Trophoblast cell (in vitro differentiated cells and primary cell): ENCODE measurements around the gene ARHGAP27.

Experiments used
- DNase-seq, 2 donors: peaks; one replicate each; pipeline ENCODE4 v3.0.0-alpha.2; 2016
- H2AFZ ChIP-seq: 2 replicates; pipeline ENCODE4 v1.6.1; 2013; ENCODE audit warnings: low read length, moderate library complexity, mild to moderate bottlenecking; ENCODE audit not compliant: insufficient read depth, poor library complexity
- H2AK5ac ChIP-seq: 2 replicates; pipeline ENCODE4 v1.6.1; 2013; ENCODE audit warnings: mild to moderate bottlenecking, low read length
- H2BK120ac ChIP-seq: 2 replicates; pipeline ENCODE4 v1.6.1; 2013; ENCODE audit warnings: low read length, mild to moderate bottlenecking, moderate library complexity; ENCODE audit not compliant: insufficient read depth, poor library complexity
- H2BK12ac ChIP-seq: 2 replicates; pipeline ENCODE4 v1.6.1; 2013; ENCODE audit warnings: mild to moderate bottlenecking, low read length, moderate library complexity
- H2BK5ac ChIP-seq: 2 replicates; pipeline ENCODE4 v1.6.1; 2013; ENCODE audit warnings: low read length, low read depth, moderate library complexity, mild to moderate bottlenecking; ENCODE audit not compliant: poor library complexity
- H3K14ac ChIP-seq: 2 replicates; pipeline ENCODE4 v1.6.1; 2013; ENCODE audit warnings: mild to moderate bottlenecking, low read length
- H3K18ac ChIP-seq: 2 replicates; pipeline ENCODE4 v1.6.1; 2013; ENCODE audit warnings: mild to moderate bottlenecking, low read length
- H3K23ac ChIP-seq: 2 replicates; pipeline ENCODE4 v1.6.1; 2013; ENCODE audit warnings: low read length
- H3K27ac ChIP-seq: 2 replicates; pipeline ENCODE4 v1.5.1; 2013; ENCODE audit warnings: low read depth, mild to moderate bottlenecking, inconsistent platforms, low read length, moderate library complexity
- H3K27me3 ChIP-seq: 2 replicates; pipeline ENCODE4 v1.6.1; 2013; ENCODE audit warnings: inconsistent platforms, mild to moderate bottlenecking, low read length, moderate library complexity; ENCODE audit not compliant: insufficient read depth
- H3K36me3 ChIP-seq, 2 experiments: 1 replicate in 1 of 2; 2 replicates in 1 of 2; pipeline ENCODE4 v1.6.1; 2013; ENCODE audit warnings: low read length in 2 of 2, mild to moderate bottlenecking in 2 of 2, moderate library complexity in 1 of 2; ENCODE audit not compliant: insufficient read depth in 2 of 2, control insufficient read depth in 1 of 2
- H3K4ac ChIP-seq: 2 replicates; pipeline ENCODE4 v1.6.1; 2013; ENCODE audit warnings: low read depth, mild to moderate bottlenecking, low read length, moderate library complexity
- H3K4me1 ChIP-seq, 2 experiments: 1 replicate in 1 of 2; 2 replicates in 1 of 2; pipeline ENCODE4 v1.6.1; 2013; ENCODE audit warnings: low read length in 2 of 2, mild to moderate bottlenecking in 2 of 2, moderate library complexity in 1 of 2; ENCODE audit not compliant: insufficient read depth in 2 of 2, control insufficient read depth in 1 of 2
- H3K4me2 ChIP-seq: 2 replicates; pipeline ENCODE4 v1.6.1; 2013; ENCODE audit warnings: inconsistent platforms, mild to moderate bottlenecking, low read length, moderate library complexity
- H3K4me3 ChIP-seq: 2 replicates; pipeline ENCODE4 v1.5.1; 2013; ENCODE audit warnings: mild to moderate bottlenecking, low read depth, low read length, inconsistent platforms
- H3K79me1 ChIP-seq: one replicate; pipeline ENCODE4 v1.6.1; 2013; ENCODE audit warnings: low read length
- H3K79me2 ChIP-seq: 2 replicates; pipeline ENCODE4 v1.6.1; 2013; ENCODE audit warnings: low read length, mild to moderate bottlenecking; ENCODE audit not compliant: control insufficient read depth, insufficient read depth, poor library complexity
- H3K9ac ChIP-seq: 2 replicates; pipeline ENCODE4 v1.6.1; 2013; ENCODE audit warnings: mild to moderate bottlenecking, low read length
- H3K9me3 ChIP-seq: 2 replicates; pipeline ENCODE4 v1.6.1; 2013; ENCODE audit warnings: low read depth, mild to moderate bottlenecking, control low read depth, inconsistent platforms, low read length; ENCODE audit not compliant: insufficient read depth
- H4K12ac ChIP-seq: 2 replicates; pipeline ENCODE4 v1.6.1; 2013; ENCODE audit warnings: low read depth, mild to moderate bottlenecking, low read length, moderate library complexity
- H4K8ac ChIP-seq: 2 replicates; pipeline ENCODE4 v1.6.1; 2013; ENCODE audit warnings: low read depth, mild to moderate bottlenecking, low read length, moderate library complexity
- H4K91ac ChIP-seq: one replicate; pipeline ENCODE4 v1.6.1; 2013; ENCODE audit warnings: low read depth, mild to moderate bottlenecking, low read length, moderate library complexity
- WGBS: extraction: QIAGEN DNeasy Blood & Tissue Kit; methylation state at CpG from one replicate; pipeline ENCODE4 v1.1.7; 2013; ENCODE audit warnings: missing lambda C conversion rate; ENCODE audit not compliant: insufficient read length, insufficient coverage; ENCODE audit errors: extremely low coverage; 5-methylcytosine and 5-hydroxymethylcytosine counted together

The ARHGAP27 gene

DNA sequence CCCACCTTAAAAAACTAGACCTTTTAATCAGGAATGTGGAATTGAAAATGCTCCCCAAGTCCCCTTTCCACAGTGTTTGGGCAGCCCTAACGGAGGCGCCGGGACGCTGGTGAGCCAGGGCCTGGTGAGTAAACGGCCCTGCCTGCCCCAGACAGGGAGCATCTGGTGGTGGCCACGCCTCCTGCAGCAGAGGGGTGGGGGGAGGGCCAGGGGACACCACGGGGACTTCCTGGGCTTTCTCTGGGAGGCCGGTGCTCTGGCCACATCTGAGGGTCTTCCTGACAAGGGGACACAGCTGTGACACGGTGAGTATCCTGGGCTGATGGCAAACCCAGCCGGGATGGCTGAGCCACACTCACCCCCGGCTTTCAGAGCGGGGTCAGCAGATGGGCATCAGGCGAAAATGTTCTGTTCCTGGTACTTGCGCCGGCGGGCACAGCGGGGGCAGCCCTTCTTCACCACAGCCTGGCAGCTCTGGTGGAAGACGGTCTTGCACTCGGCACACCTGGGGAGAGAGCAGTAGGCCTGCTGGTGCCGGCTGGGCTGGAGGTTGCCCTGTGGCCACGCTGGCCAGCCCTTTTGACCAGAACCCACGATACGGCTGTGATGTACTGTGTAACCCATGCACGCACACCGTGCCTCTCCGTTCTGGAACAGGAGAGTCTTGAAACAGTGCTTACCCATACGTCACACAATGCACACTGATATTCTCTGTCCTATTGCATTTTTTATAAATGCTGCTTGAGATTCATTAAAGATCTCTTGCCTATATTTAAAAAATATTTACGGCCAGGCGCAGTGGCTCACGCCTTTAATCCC is 5.0 kb upstream of the ARHGAP27 start:
- H2BK120ac ChIP-seq, result no peak overlapping the region
- no peak overlapping the region for H3K4me3 ChIP-seq
- no peak overlapping the region for H4K8ac ChIP-seq
- H3K4me1 ChIP-seq, result peaks cover 23 to 38% of the 10 kb centered on the region in 2 experiments
- no peak overlapping the region for H2AK5ac ChIP-seq
- H4K91ac ChIP-seq, result no peak overlapping the region
- no peak overlapping the region for H3K9ac ChIP-seq
- no peaks in the 10 kb centered on the region for H3K79me2 ChIP-seq
- H3K23ac ChIP-seq, result no peak overlapping the region
- no peak for DNase-seq
- no peak overlapping the region for H2BK5ac ChIP-seq
- peaks cover 3% of the 10 kb centered on the region for H3K79me1 ChIP-seq
- H2AFZ ChIP-seq, result no peak overlapping the region
- H3K36me3 ChIP-seq, result peaks cover 4 to 5% of the 10 kb centered on the region in 2 experiments
- H3K14ac ChIP-seq, result no peak overlapping the region
- H3K4ac ChIP-seq, result no peak overlapping the region
- no peak overlapping the region for H3K4me2 ChIP-seq
- no peak overlapping the region for H3K27ac ChIP-seq
- H4K12ac ChIP-seq, result no peak overlapping the region
- no peaks in the 10 kb centered on the region for H3K27me3 ChIP-seq
- H3K9me3 ChIP-seq, result no peaks in the 10 kb centered on the region
- H2BK12ac ChIP-seq, result peak overlapping the region; percentile 8
- no peak overlapping the region for H3K18ac ChIP-seq
- no CpG with 5 or more reads among the region's 30 CpGs for WGBS

DNA sequence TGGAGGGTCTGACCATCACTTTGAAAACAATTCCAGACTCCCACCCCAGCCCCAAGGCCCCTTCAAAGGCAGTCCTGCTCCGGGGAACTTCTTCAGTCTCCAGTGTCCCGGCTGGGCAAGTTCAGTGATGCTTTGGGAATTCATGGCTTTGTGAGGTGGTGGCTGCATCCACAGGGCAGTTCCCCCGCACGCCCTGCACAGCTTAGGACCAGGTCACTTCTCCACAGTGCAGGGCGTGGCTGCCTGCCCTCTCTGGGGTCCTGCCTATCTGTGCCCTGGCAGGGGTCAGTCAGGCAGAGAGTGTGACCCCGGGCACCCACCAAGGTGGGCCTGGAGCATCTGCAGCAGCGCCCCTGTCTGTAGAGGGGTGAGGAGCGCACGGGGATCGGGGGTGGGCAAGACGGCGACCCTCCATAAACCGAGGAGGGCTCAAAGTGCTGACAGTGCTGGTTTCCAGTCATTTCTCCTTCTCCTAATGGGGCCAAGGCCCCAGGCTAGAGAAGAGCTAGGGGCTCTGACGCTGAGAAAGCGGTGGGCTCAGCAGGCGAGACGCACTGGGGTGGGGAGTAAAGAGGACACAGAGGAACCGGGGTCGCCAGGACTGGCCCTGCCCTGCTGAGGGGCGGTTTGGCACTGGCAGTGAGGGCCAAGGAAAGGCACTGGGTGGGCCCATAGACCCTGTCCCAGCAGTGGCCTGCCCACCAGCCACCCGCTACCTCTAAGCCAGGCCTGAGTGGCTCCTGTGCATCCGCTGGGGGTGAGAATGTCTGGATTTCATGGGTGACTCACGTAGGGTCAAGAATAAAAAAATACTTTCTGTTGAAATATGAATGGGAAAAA is 4.2 kb upstream of the ARHGAP27 start:
- Histone ChIP-seq H3K18ac (no peak overlapping the region), H4K8ac (no peak overlapping the region), H2AK5ac (no peak overlapping the region), H3K9me3 (no peaks in the 10 kb centered on the region), H3K27ac (no peak overlapping the region), H4K12ac (no peak overlapping the region), H3K9ac (no peak overlapping the region), H3K4me3 (no peak overlapping the region), H3K23ac (no peak overlapping the region), H3K4me2 (no peak overlapping the region), H4K91ac (no peak overlapping the region), H2BK5ac (no peak overlapping the region), H2AFZ (no peak overlapping the region), H3K27me3 (no peaks in the 10 kb centered on the region), H3K4me1 (peaks cover 23 to 41% of the 10 kb centered on the region in 2 experiments), H3K14ac (no peak overlapping the region), H3K79me2 (peaks cover 2% of the 10 kb centered on the region), H2BK120ac (no peak overlapping the region), H2BK12ac (no peak overlapping the region), H3K4ac (no peak overlapping the region), H3K79me1 (peaks cover 8% of the 10 kb centered on the region), H3K36me3 (peaks cover 4 to 5% of the 10 kb centered on the region in 2 experiments)
- DNase-seq, result no peak
- no CpG with 5 or more reads among the region's 23 CpGs for WGBS

DNA sequence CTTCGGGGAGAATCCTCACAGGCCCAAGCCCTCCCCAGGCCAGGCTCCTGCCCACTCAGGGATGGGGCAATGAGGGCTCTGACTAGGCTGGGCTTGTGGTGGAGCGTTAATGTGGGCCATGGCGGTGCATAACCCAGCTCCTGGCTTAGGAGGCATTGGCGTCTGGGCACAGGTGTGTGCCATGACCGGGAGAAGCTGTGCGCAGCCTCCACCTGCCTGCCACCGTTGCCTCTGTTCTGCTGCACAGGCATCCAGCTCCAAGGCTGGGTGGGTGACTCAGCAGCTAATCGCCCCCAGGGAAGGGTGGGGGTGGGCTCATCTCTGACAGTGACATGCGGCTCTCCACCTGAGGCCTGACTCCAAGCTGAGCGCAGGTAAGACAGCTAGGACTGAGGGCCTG is 3.5 kb upstream of the ARHGAP27 start:
- H4K12ac ChIP-seq, result no peak overlapping the region
- peak; percentile 66 to 72 for DNase-seq
- peaks cover 4 to 5% of the 10 kb centered on the region in 2 experiments for H3K36me3 ChIP-seq
- no peaks in the 10 kb centered on the region for H3K27me3 ChIP-seq
- no peak overlapping the region for H3K4me2 ChIP-seq
- no peak overlapping the region for H3K9ac ChIP-seq
- H4K91ac ChIP-seq, result no peak overlapping the region
- H3K18ac ChIP-seq, result no peak overlapping the region
- no CpG with 5 or more reads among the region's 10 CpGs for WGBS
- no peak overlapping the region for H3K14ac ChIP-seq
- H2AFZ ChIP-seq, result no peak overlapping the region
- H3K9me3 ChIP-seq, result no peaks in the 10 kb centered on the region
- H2BK120ac ChIP-seq, result no peak overlapping the region
- H3K79me1 ChIP-seq, result peaks cover 11% of the 10 kb centered on the region
- H3K23ac ChIP-seq, result no peak overlapping the region
- no peak overlapping the region for H4K8ac ChIP-seq
- no peak overlapping the region for H3K4me3 ChIP-seq
- peaks cover 2% of the 10 kb centered on the region for H3K79me2 ChIP-seq
- no peak overlapping the region for H3K27ac ChIP-seq
- no peak overlapping the region for H3K4ac ChIP-seq
- H2AK5ac ChIP-seq, result no peak overlapping the region
- peaks cover 23 to 41% of the 10 kb centered on the region in 2 experiments for H3K4me1 ChIP-seq
- no peak overlapping the region for H2BK5ac ChIP-seq
- no peak overlapping the region for H2BK12ac ChIP-seq

DNA sequence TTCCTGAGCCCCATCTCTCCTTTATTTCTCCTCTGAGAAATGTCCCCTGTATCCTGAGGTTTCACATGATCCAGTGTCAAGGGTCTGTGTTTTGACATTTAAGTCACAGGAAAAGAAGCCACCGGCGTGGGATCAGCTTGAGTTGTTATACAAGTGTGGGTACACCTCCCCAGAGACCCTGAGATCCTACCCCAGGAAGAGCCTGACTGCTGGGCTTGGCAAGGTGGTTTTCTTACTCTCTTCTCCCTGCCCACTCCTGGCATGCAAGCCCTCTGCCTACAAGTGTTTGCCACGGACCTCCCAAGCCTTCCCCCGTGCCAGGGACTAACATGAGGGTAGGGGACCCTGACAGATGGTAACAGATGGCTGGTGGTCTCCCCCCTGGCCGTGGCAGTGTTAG is 2.8 kb upstream of the ARHGAP27 start:
- Histone ChIP-seq H2AFZ (no peak overlapping the region), H3K14ac (no peak overlapping the region), H3K36me3 (peaks cover 4 to 5% of the 10 kb centered on the region in 2 experiments), H3K18ac (no peak overlapping the region), H3K23ac (no peak overlapping the region), H3K4ac (no peak overlapping the region), H3K79me1 (peaks cover 17% of the 10 kb centered on the region), H3K4me3 (no peak overlapping the region), H3K79me2 (peaks cover 2% of the 10 kb centered on the region), H3K9me3 (no peaks in the 10 kb centered on the region), H4K91ac (no peak overlapping the region), H2BK12ac (no peak overlapping the region), H3K27ac (no peak overlapping the region), H2BK5ac (no peak overlapping the region), H3K27me3 (peaks cover 2% of the 10 kb centered on the region), H2AK5ac (no peak overlapping the region), H4K8ac (no peak overlapping the region), H3K9ac (no peak overlapping the region), H3K4me1 (peaks cover 21 to 39% of the 10 kb centered on the region in 2 experiments), H2BK120ac (no peak overlapping the region), H4K12ac (no peak overlapping the region), H3K4me2 (no peak overlapping the region)
- WGBS, result no CpG with 5 or more reads among the region's 5 CpGs
- DNase-seq, result no peak
